SK-N-SH (cell line): ENCODE data around the gene EDA2R. TPM values are rescaled to one million over a fixed set of nuclear protein-coding genes. Genes with fewer than 3 reads are reported as not detected.

ENCODE experiments used
- CTCF ChIA-PET: fragments of 300-600, 350-600 bp; formaldehyde crosslinking; extraction: SDS; loops from one replicate; lab custom pipeline; 2021; lab: Yijun Ruan, JAX
- POLR2A ChIA-PET: fragments of 350-600 bp; sonication (Branson Sonifier 250); formaldehyde crosslinking; extraction: SDS; loops from one replicate; lab custom pipeline; 2020; ENCODE audit warnings: antibody characterized with exemption, inconsistent platforms; lab: Yijun Ruan, JAX
- DNase-seq: peaks from one replicate; pipeline ENCODE4 v3.0.0; 2012
- H2AFZ ChIP-seq: fragments of 200-600 bp; sonication (generic); 2 replicates; pipeline ENCODE4 v1.8.1; 2016; ENCODE audit warnings: antibody characterized with exemption, mild to moderate bottlenecking, low read depth
- H3F3A ChIP-seq: fragments of 200-600 bp; sonication (generic); replicated peaks from 2 replicates; pipeline ENCODE3; 2016; ENCODE audit warnings: antibody characterized with exemption, mild to moderate bottlenecking; ENCODE audit not compliant: insufficient read depth
- H3K27ac ChIP-seq, 2 experiments: fragments of 200-500 bp in 1 of 2; fragments of 200-600 bp in 1 of 2; sonication (Bioruptor generic) in 1 of 2; sonication (generic), shearing (Covaris generic) in 1 of 2; 2 replicates each; pipeline versions ENCODE4 v1.5.1 to v1.6.1; 2014 to 2016; ENCODE audit warnings: low read depth in 2 of 2, inconsistent platforms in 1 of 2, low read length in 1 of 2, mild to moderate bottlenecking in 1 of 2, mixed read lengths in 1 of 2
- H3K27me3 ChIP-seq: fragments of 200-600 bp; sonication (generic), shearing (Covaris generic); 2 replicates; pipeline ENCODE4 v1.6.1; 2016; ENCODE audit warnings: mixed run types; ENCODE audit not compliant: insufficient read depth
- H3K36me3 ChIP-seq, 2 experiments: fragments of 200-500 bp in 1 of 2; fragments of 200-600 bp in 1 of 2; sonication (Bioruptor generic) in 1 of 2; sonication (generic) in 1 of 2; replicated peaks in 1 of 2; 2 replicates each; pipeline versions ENCODE3 to v1.5.1; 2014 to 2016; ENCODE audit warnings: low read length in 1 of 2, mild to moderate bottlenecking in 1 of 2; ENCODE audit not compliant: insufficient read depth in 2 of 2, control insufficient read depth in 1 of 2
- H3K4me1 ChIP-seq, 2 experiments: fragments of 200-500 bp in 1 of 2; fragments of 200-600 bp in 1 of 2; sonication (Bioruptor generic) in 1 of 2; sonication (generic), shearing (Covaris generic) in 1 of 2; 2 replicates each; pipeline versions ENCODE4 v1.5.1 to v1.6.1; 2014 to 2016; ENCODE audit warnings: low read depth in 1 of 2, low read length in 1 of 2, mixed run types in 1 of 2; ENCODE audit not compliant: insufficient read depth in 2 of 2, control insufficient read depth in 1 of 2
- H3K4me2 ChIP-seq: fragments of 200-600 bp; sonication (generic), shearing (Covaris generic); 2 replicates; pipeline ENCODE4 v1.6.1; 2017; ENCODE audit warnings: mixed run types
- H3K4me3 ChIP-seq, 2 experiments: fragments of 200-500 bp in 1 of 2; fragments of 200-600 bp in 1 of 2; sonication (Bioruptor generic) in 1 of 2; sonication (generic), shearing (Covaris generic) in 1 of 2; 2 replicates each; pipeline versions ENCODE4 v1.5.1 to v1.8.1; 2014 to 2016; ENCODE audit warnings: low read depth in 2 of 2, inconsistent platforms in 1 of 2, low read length in 1 of 2, mild to moderate bottlenecking in 1 of 2, mixed read lengths in 1 of 2, moderate library complexity in 1 of 2
- H3K79me2 ChIP-seq: fragments of 200-600 bp; sonication (generic); 2 replicates; pipeline ENCODE4 v1.8.1; 2017; ENCODE audit warnings: mild to moderate bottlenecking; ENCODE audit not compliant: insufficient read depth
- H3K9ac ChIP-seq: fragments of 200-600 bp; sonication (generic); 2 replicates; pipeline ENCODE4 v1.6.1; 2017; ENCODE audit warnings: mixed run types
- H3K9me2 ChIP-seq: fragments of 200-600 bp; sonication (generic); 2 replicates; pipeline ENCODE4 v1.6.1; 2017; ENCODE audit warnings: mixed run types
- H3K9me3 ChIP-seq: fragments of 200-600 bp; sonication (generic); 2 replicates; pipeline ENCODE4 v1.6.1; 2017; ENCODE audit warnings: mixed run types, mild to moderate bottlenecking, moderate library complexity
- H4K20me1 ChIP-seq: fragments of 200-600 bp; sonication (generic); 2 replicates; pipeline ENCODE4 v1.6.1; 2017; ENCODE audit warnings: mild to moderate bottlenecking, mixed run types; ENCODE audit not compliant: insufficient read depth
- CHD2 ChIP-seq: fragments of 150-350 bp; IDR thresholded peaks from 2 replicates; pipeline ENCODE4 v1.6.1; 2018; ENCODE audit warnings: low read length; ENCODE audit not compliant: partially characterized antibody
- ELF1 ChIP-seq: IDR thresholded peaks from 2 replicates; pipeline ENCODE4 v1.4.0; 2012
- EP300 ChIP-seq, 2 experiments: IDR thresholded peaks; 2 replicates each; pipeline versions ENCODE4 v1.4.0 to v1.6.1; 2012; ENCODE audit warnings: borderline replicate concordance in 1 of 2, low read depth in 1 of 2, low read length in 1 of 2
- EZH2phosphoT487 ChIP-seq: fragments of 200-600 bp; sonication (generic); IDR thresholded peaks from 2 replicates; pipeline ENCODE4 v1.6.1; 2017; ENCODE audit warnings: low read depth, mixed run types, mild to moderate bottlenecking, antibody characterized with exemption, moderate library complexity, borderline replicate concordance
- FOSL2 ChIP-seq: IDR thresholded peaks from 2 replicates; pipeline ENCODE4 v1.4.0; 2012; ENCODE audit warnings: low read depth, mild to moderate bottlenecking, moderate library complexity, borderline replicate concordance
- GATA2 ChIP-seq: sonication (generic); formaldehyde crosslinking; IDR thresholded peaks from 2 replicates; pipeline ENCODE4 v1.5.0; 2020; ENCODE audit warnings: mild to moderate bottlenecking, missing genetic modification reagents
- MEF2A ChIP-seq: IDR thresholded peaks from 2 replicates; pipeline ENCODE4 v1.4.0; 2012; ENCODE audit warnings: low read depth, borderline replicate concordance
- NFIC ChIP-seq: IDR thresholded peaks from 2 replicates; pipeline ENCODE4 v1.4.0; 2012; ENCODE audit warnings: borderline replicate concordance
- POLR2AphosphoS5 ChIP-seq: IDR thresholded peaks from 2 replicates; pipeline ENCODE4 v1.6.1; 2012; ENCODE audit warnings: low read depth, low read length
- RAD21 ChIP-seq: IDR thresholded peaks from 2 replicates; pipeline ENCODE4 v1.6.1; 2012; ENCODE audit warnings: mild to moderate bottlenecking, low read length
- RCOR1 ChIP-seq: fragments of 150-350 bp; IDR thresholded peaks from 2 replicates; pipeline ENCODE4 v1.6.1; 2017; ENCODE audit warnings: antibody characterized with exemption, low read length
- RFX5 ChIP-seq: IDR thresholded peaks from 2 replicates; pipeline ENCODE4 v1.6.1; 2012; ENCODE audit warnings: mild to moderate bottlenecking, improper control_type of control experiment, low read length
- SIN3A ChIP-seq: IDR thresholded peaks from 2 replicates; pipeline ENCODE4 v1.6.1; 2012; ENCODE audit warnings: low read depth, mild to moderate bottlenecking, low read length, moderate library complexity, borderline replicate concordance
- TCF12 ChIP-seq: IDR thresholded peaks from 2 replicates; pipeline ENCODE4 v1.4.0; 2012
- TEAD4 ChIP-seq: IDR thresholded peaks from 2 replicates; pipeline ENCODE4 v1.4.0; 2012; ENCODE audit warnings: mild to moderate bottlenecking, borderline replicate concordance; ENCODE audit not compliant: insufficient read depth
- YY1 ChIP-seq: IDR thresholded peaks from 2 replicates; pipeline ENCODE4 v1.4.0; 2012; ENCODE audit warnings: low read depth, mild to moderate bottlenecking
- polyA plus RNA-seq, 3 experiments: library from polyadenylated mRNA; depleted of rRNA; stranded (reverse); fragments of >200 nt; gene quantifications; 2 replicates each; pipeline ENCODE4 v1.2.3, GENCODE V29; 2012
- small RNA-seq, 7 experiments: library from RNA; depleted of rRNA; stranded (forward); fragments of <200 nt; gene quantifications; one replicate each; pipeline ENCODE3, GENCODE V24; 2012
- TF ChIP-seq, protein P1 (sequence below): IDR thresholded peaks from 2 replicates; pipeline ENCODE4 v1.4.0; 2012; ENCODE audit warnings: low read depth, borderline replicate concordance
- TF ChIP-seq, protein P2 (sequence below): fragments of 150-350 bp; IDR thresholded peaks from 2 replicates; pipeline ENCODE4 v1.6.1; 2016; ENCODE audit warnings: mild to moderate bottlenecking, low read depth, low read length
- TF ChIP-seq, protein P3 (sequence below): fragments of 150-350 bp; IDR thresholded peaks from 2 replicates; pipeline ENCODE4 v1.6.1; 2017; ENCODE audit warnings: antibody characterized with exemption, low read length, low read depth, borderline replicate concordance

EDA2R gene
- polyA plus RNA-seq, 1 of the 3 experiments (the other 2 are of a cell fraction): 23.0 TPM

DNA sequence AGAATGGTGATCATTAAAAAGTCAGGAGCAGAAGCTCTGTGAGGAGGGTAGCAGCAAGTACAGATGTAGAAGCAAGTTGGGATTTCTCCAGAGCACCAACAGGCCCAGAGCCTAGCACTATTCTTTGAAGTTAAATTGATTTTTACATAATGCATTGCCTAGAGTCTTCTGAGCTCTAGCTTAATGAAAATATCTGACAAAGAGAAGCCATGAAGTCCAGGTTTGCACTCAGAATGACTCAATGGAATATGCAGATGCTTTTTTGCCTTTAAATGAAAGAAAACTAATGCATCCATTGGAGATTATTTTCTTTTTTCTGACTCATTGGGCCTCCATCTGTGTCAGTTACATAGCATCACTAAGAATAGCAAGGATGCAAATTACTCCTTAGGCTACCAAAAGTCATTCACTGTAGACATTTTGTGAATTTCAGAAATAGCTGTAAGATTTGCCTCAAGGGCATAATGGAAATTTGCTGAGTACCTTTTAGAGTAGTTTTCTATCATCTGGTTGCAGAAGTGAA, 91.0 kb downstream of the EDA2R start:
- Histone ChIP-seq H2AFZ (no peak overlapping the region), H3K4me1 (no peaks in the 10 kb centered on the region), H3K4me2 (no peak overlapping the region), H3K27me3 (no peaks in the 10 kb centered on the region), H4K20me1 (no peaks in the 10 kb centered on the region), H3K9ac (no peak overlapping the region), H3K36me3 (no peaks in the 10 kb centered on the region), H3K9me3 (no peaks in the 10 kb centered on the region), H3K79me2 (no peaks in the 10 kb centered on the region), H3K4me3 (no peak overlapping the region), H3K9me2 (no peaks in the 10 kb centered on the region), H3K27ac (no peak overlapping the region), H3F3A (no peaks in the 10 kb centered on the region)
- no peak for TF ChIP-seq RAD21
- TF ChIP-seq, protein P1, sequence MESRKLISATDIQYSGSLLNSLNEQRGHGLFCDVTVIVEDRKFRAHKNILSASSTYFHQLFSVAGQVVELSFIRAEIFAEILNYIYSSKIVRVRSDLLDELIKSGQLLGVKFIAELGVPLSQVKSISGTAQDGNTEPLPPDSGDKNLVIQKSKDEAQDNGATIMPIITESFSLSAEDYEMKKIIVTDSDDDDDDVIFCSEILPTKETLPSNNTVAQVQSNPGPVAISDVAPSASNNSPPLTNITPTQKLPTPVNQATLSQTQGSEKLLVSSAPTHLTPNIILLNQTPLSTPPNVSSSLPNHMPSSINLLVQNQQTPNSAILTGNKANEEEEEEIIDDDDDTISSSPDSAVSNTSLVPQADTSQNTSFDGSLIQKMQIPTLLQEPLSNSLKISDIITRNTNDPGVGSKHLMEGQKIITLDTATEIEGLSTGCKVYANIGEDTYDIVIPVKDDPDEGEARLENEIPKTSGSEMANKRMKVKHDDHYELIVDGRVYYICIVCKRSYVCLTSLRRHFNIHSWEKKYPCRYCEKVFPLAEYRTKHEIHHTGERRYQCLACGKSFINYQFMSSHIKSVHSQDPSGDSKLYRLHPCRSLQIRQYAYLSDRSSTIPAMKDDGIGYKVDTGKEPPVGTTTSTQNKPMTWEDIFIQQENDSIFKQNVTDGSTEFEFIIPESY: no peak
- no peak for TF ChIP-seq CHD2
- TF ChIP-seq EZH2phosphoT487: no peak
- no peak for TF ChIP-seq SIN3A
- no peak for TF ChIP-seq YY1
- TF ChIP-seq, protein P2, sequence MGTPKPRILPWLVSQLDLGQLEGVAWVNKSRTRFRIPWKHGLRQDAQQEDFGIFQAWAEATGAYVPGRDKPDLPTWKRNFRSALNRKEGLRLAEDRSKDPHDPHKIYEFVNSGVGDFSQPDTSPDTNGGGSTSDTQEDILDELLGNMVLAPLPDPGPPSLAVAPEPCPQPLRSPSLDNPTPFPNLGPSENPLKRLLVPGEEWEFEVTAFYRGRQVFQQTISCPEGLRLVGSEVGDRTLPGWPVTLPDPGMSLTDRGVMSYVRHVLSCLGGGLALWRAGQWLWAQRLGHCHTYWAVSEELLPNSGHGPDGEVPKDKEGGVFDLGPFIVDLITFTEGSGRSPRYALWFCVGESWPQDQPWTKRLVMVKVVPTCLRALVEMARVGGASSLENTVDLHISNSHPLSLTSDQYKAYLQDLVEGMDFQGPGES: no peak
- TF ChIP-seq RFX5: no peak
- no peak for TF ChIP-seq EP300 (IDR thresholded peaks at IDR 0.05; ENCODE audit: borderline replicate concordance in 1 of 2, low read depth in 1 of 2, low read length in 1 of 2)
- TF ChIP-seq GATA2 (CRISPR knock-in tag): no peak
- TF ChIP-seq NFIC: no peak
- TF ChIP-seq TCF12: no peak
- no peak for TF ChIP-seq RCOR1
- no peak for TF ChIP-seq FOSL2
- TF ChIP-seq, protein P3, sequence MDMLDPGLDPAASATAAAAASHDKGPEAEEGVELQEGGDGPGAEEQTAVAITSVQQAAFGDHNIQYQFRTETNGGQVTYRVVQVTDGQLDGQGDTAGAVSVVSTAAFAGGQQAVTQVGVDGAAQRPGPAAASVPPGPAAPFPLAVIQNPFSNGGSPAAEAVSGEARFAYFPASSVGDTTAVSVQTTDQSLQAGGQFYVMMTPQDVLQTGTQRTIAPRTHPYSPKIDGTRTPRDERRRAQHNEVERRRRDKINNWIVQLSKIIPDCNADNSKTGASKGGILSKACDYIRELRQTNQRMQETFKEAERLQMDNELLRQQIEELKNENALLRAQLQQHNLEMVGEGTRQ: no peak
- no peak for TF ChIP-seq TEAD4
- no peak for TF ChIP-seq POLR2AphosphoS5
- no peak for TF ChIP-seq ELF1
- no peak for TF ChIP-seq MEF2A
- ChIA-PET POLR2A (no interaction called here), CTCF (no interaction called here)
- DNase-seq: no peak

Small RNA genes lying within 50 kb of the gene (small RNA-seq; reads per million reads assigned to genes)
- gene RNU6-394P: 0 reads per million in 7 experiments
